ENCODE data around the gene F11R.

GRCh38 chr1:161046605-161047228 is 25.8 kb upstream of the F11R start:
- TF ChIP-seq EZH2phosphoT487 (IDR thresholded peaks at IDR 0.05; ENCODE audit: borderline replicate concordance, low read depth, low read length): no peak
- TF ChIP-seq CTCF (conservative IDR thresholded peaks at IDR 0.05; ENCODE audit: low read length): no peak

Data from OCI-LY7 (cell line).